GM12878 (cell line): Measurements from ENCODE around the gene GABRB3. TPM values are rescaled to one million over a fixed set of nuclear protein-coding genes. Genes with fewer than 3 reads are reported as not detected.

ENCODE experiments used
- ATAC-seq: fragments of 200-7000 bp; cut with Tn5 transposase; 3 replicates; pipeline ENCODE4 v1.9.1; 2020; ENCODE audit warnings: mild to moderate bottlenecking, moderate library complexity
- BruUV-seq: library from RNA; stranded (reverse); fragments of 400-500 nt; replicated peaks from 2 replicates; lab custom pipeline; 2021; lab: Mats Ljungman, UMichigan
- CTCF ChIA-PET: fragments of 300-600 bp; sonication (Branson Sonifier 250); formaldehyde crosslinking; extraction: SDS; loops from one replicate; lab custom pipeline; 2021; ENCODE audit warnings: inconsistent platforms; lab: Yijun Ruan, JAX
- POLR2A ChIA-PET: fragments of 350-600 bp; formaldehyde crosslinking; extraction: SDS; loops from one replicate; lab custom pipeline; 2021; ENCODE audit warnings: inconsistent platforms; lab: Charles Lee
- RAD21 ChIA-PET: fragments of 300-600 bp; sonication (Branson Sonifier 250); formaldehyde crosslinking; loops from one replicate; lab custom pipeline; 2023; ENCODE audit warnings: antibody characterized with exemption; ENCODE audit not compliant: unreplicated experiment; lab: Charles Lee
- SMC1A ChIA-PET: fragments of 300-600 bp; sonication (Branson Sonifier 250); formaldehyde crosslinking; loops from one replicate; lab custom pipeline; 2023; ENCODE audit not compliant: unreplicated experiment, uncharacterized antibody; lab: Charles Lee
- DNase-seq: peaks from one replicate; pipeline ENCODE4 v3.0.0-alpha.2; 2011; ENCODE audit warnings: low read depth, low spot score
- FAIRE-seq: peaks from 3 replicates; lab custom pipeline; 2011; peaks lifted over from hg19 to GRCh38; lab: Jason Lieb, UNC
- H2AFZ ChIP-seq: 2 replicates; pipeline ENCODE4 v1.6.0; 2011; ENCODE audit warnings: low read depth, low read length, control low read depth; ENCODE audit not compliant: control insufficient read depth
- H3K27ac ChIP-seq: 2 replicates; pipeline ENCODE4 v1.5.1; 2011; ENCODE audit warnings: control low read depth; ENCODE audit not compliant: control insufficient read depth, insufficient read depth
- H3K27me3 ChIP-seq, 2 experiments: replicated peaks in 1 of 2; 2 replicates each; pipeline versions ENCODE4 v1.6.0 to v1.6.1; 2011; ENCODE audit warnings: low read length in 1 of 2; ENCODE audit not compliant: control insufficient read depth in 2 of 2, insufficient read depth in 2 of 2
- H3K36me3 ChIP-seq, 2 experiments: 2 replicates each; pipeline ENCODE4 v1.5.1; 2011; ENCODE audit warnings: low read length in 1 of 2; ENCODE audit not compliant: control insufficient read depth in 2 of 2, insufficient read depth in 2 of 2
- H3K4me1 ChIP-seq: 2 replicates; pipeline ENCODE4 v1.6.1; 2011; ENCODE audit warnings: mild to moderate bottlenecking, low read length, moderate library complexity, mixed read lengths; ENCODE audit not compliant: control insufficient read depth, insufficient read depth
- H3K4me2 ChIP-seq: 2 replicates; pipeline ENCODE4 v1.6.0; 2011; ENCODE audit warnings: control low read depth; ENCODE audit not compliant: control insufficient read depth, insufficient read depth
- H3K4me3 ChIP-seq: fragments of 200-600 bp; sonication (generic); 2 replicates; pipeline ENCODE4 v1.5.1; 2016
- H3K79me2 ChIP-seq: 2 replicates; pipeline ENCODE4 v1.6.0; 2011; ENCODE audit warnings: low read length; ENCODE audit not compliant: control insufficient read depth, insufficient read depth
- H3K9ac ChIP-seq: 2 replicates; pipeline ENCODE4 v1.8.0; 2011; ENCODE audit warnings: low read length, control low read depth, mixed read lengths; ENCODE audit not compliant: control insufficient read depth, insufficient read depth
- H3K9me3 ChIP-seq: replicated peaks from 3 replicates; pipeline ENCODE4 v1.5.1; 2011; ENCODE audit warnings: mild to moderate bottlenecking, low read length; ENCODE audit not compliant: control insufficient read depth, insufficient read depth
- H4K20me1 ChIP-seq: 2 replicates; pipeline ENCODE4 v1.6.0; 2011; ENCODE audit not compliant: control insufficient read depth, insufficient read depth
- BMI1 ChIP-seq: fragments of 450-650 bp; IDR thresholded peaks from 2 replicates; pipeline ENCODE4 v1.6.1; 2016; ENCODE audit warnings: mild to moderate bottlenecking, moderate library complexity, borderline replicate concordance
- CBX5 ChIP-seq: sonication (generic); IDR thresholded peaks from 2 replicates; pipeline ENCODE4 v1.6.1; 2016; ENCODE audit warnings: low read depth, moderate library complexity, mild to moderate bottlenecking, inconsistent platforms
- ESRRA ChIP-seq: IDR thresholded peaks from 2 replicates; pipeline ENCODE4 v1.6.1; 2012; ENCODE audit warnings: mild to moderate bottlenecking, low read length, improper control_type of control experiment
- LARP7 ChIP-seq: fragments of 450-650 bp; IDR thresholded peaks from 2 replicates; pipeline ENCODE4 v1.6.1; 2017; ENCODE audit warnings: mild to moderate bottlenecking
- NBN ChIP-seq: fragments of 450-650 bp; IDR thresholded peaks from 2 replicates; pipeline ENCODE4 v1.6.1; 2016
- PAX5 ChIP-seq: IDR thresholded peaks from 2 replicates; pipeline ENCODE4 v1.6.1; 2011; ENCODE audit warnings: low read depth, low read length, borderline replicate concordance
- POLR2A ChIP-seq: IDR thresholded peaks from 2 replicates; pipeline ENCODE4 v1.6.1; 2011; ENCODE audit warnings: low read depth, mild to moderate bottlenecking, low read length
- SMC3 ChIP-seq: IDR thresholded peaks from 2 replicates; pipeline ENCODE4 v1.6.1; 2011; ENCODE audit warnings: low read length, improper control_type of control experiment, borderline replicate concordance
- SP1 ChIP-seq: IDR thresholded peaks from one replicate; pipeline ENCODE4 v1.6.1; 2011; ENCODE audit warnings: low read depth, low read length
- ZNF622 ChIP-seq: fragments of 450-650 bp; IDR thresholded peaks from 2 replicates; pipeline ENCODE4 v1.6.1; 2017; ENCODE audit warnings: mild to moderate bottlenecking, inconsistent platforms
- in situ Hi-C: fragments of 300-500 bp; cut with MboI; formaldehyde crosslinking; loops from 9 replicates; pipeline ENCODE4 v1.14.3; 2018; ENCODE audit warnings: mixed read lengths
- intact Hi-C: fragments of 100-400 bp; cut with micrococcal nuclease; formaldehyde crosslinking; loops from one replicate; pipeline ENCODE4 v1.14.2; 2022; ENCODE audit not compliant: unreplicated experiment
- polyA plus RNA-seq, 11 experiments: library from polyadenylated mRNA; depleted of rRNA in 4 of 11; unstranded in 6 of 11; stranded (reverse) in 5 of 11; fragments of >200 nt; fragmentation: Nextera tagmentation in 4 of 11; fragmentation: Illumina TruSeq in 1 of 11; extraction: Ambion mirVana in 4 of 11; extraction: Trizol in 1 of 11; gene quantifications; 1 replicate in 1 of 11; 2 replicates in 10 of 11; pipeline versions ENCODE4 v1.2.1 to v1.2.3, GENCODE V29; 2011 to 2016; ENCODE audit warnings: inconsistent platforms in 2 of 11, missing spikeins in 2 of 11, low read depth in 1 of 11
- total RNA-seq, 4 experiments: library from RNA; depleted of rRNA in 3 of 4; stranded (reverse); fragments of >200 nt in 3 of 4; fragmentation: Illumina TruSeq in 1 of 4; extraction: Trizol in 1 of 4; gene quantifications; 2 replicates each; pipeline versions ENCODE4 v1.2.1 to v1.2.3, GENCODE V29; 2013 to 2021
- TF ChIP-seq, protein P1 (sequence below): fragments of 150-350 bp; IDR thresholded peaks from 2 replicates; pipeline ENCODE4 v1.6.1; 2014; ENCODE audit warnings: mild to moderate bottlenecking, low read depth, low read length
- TF ChIP-seq, protein P2 (sequence below): fragments of 450-650 bp; IDR thresholded peaks from 2 replicates; pipeline ENCODE4 v1.6.1; 2018; ENCODE audit warnings: borderline replicate concordance, mild to moderate bottlenecking; ENCODE audit not compliant: partially characterized antibody
- TF ChIP-seq, protein P3 (sequence below): IDR thresholded peaks from 2 replicates; pipeline ENCODE4 v1.6.1; 2011; ENCODE audit warnings: low read depth, low read length, improper control_type of control experiment, borderline replicate concordance
- TF ChIP-seq, protein P4 (sequence below): IDR thresholded peaks from 2 replicates; pipeline ENCODE4 v1.6.1; 2012; ENCODE audit warnings: mild to moderate bottlenecking, low read depth, low read length
- TF ChIP-seq, protein P5 (sequence below): fragments of 450-650 bp; IDR thresholded peaks from 2 replicates; pipeline ENCODE4 v1.6.1; 2017; ENCODE audit warnings: mild to moderate bottlenecking

GABRB3 gene
- total and polyA plus RNA-seq, 10 of the 15 experiments (the other 5 are each of a cell fraction or from before 2014, with no cell fraction given): 0.05 to 0.08 (median 0.05) TPM; not detected in 7

DNA sequence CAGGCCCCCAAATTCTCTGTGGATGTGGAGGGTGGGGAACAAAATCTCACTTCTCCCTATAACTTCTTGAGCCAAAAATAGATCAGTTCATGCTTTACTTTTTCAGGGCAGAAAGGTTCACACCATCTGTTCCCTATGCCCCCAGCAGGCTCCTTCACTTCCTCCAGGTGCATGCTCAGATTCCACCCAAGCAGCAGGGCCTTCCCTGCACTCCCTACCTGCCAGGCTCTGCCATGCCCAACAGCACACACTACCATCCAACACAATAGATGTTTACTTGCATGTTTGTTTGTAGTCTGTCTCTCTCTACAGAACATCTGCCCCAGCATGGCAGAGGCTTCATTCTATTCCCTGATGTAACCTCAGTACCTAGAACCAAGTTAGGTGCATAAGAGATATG lies 43.3 kb downstream of the GABRB3 start:
- no TSS peak for BruUV-seq
- Histone ChIP-seq H3K9me3 (no peaks in the 10 kb centered on the region; the same call in 2 of the 3 replicates), H2AFZ (no peak overlapping the region), H3K79me2 (no peaks in the 10 kb centered on the region), H3K4me2 (no peak overlapping the region), H3K9ac (no peak overlapping the region), H3K36me3 (no peaks in the 10 kb centered on the region), H3K4me3 (no peak overlapping the region), H3K27me3 (no peaks in the 10 kb centered on the region), H3K4me1 (no peaks in the 10 kb centered on the region), H3K27ac (no peak overlapping the region), H4K20me1 (no peaks in the 10 kb centered on the region)
- no peak for DNase-seq
- SMC1A ChIA-PET: no interaction called here
- POLR2A ChIA-PET: no interaction called here
- CTCF ChIA-PET: no interaction called here
- intact Hi-C loops (no loop called here), in situ Hi-C loops (loop anchor here (10.0 kb wide), 1 partner anchor 65 kb away; no protein-coding TSS in a partner anchor)
- no peak for ATAC-seq
- RAD21 ChIA-PET: no interaction called here
- no peak for FAIRE-seq
- TF ChIP-seq CBX5: no peak
- TF ChIP-seq BMI1: no peak
- TF ChIP-seq, protein P1, sequence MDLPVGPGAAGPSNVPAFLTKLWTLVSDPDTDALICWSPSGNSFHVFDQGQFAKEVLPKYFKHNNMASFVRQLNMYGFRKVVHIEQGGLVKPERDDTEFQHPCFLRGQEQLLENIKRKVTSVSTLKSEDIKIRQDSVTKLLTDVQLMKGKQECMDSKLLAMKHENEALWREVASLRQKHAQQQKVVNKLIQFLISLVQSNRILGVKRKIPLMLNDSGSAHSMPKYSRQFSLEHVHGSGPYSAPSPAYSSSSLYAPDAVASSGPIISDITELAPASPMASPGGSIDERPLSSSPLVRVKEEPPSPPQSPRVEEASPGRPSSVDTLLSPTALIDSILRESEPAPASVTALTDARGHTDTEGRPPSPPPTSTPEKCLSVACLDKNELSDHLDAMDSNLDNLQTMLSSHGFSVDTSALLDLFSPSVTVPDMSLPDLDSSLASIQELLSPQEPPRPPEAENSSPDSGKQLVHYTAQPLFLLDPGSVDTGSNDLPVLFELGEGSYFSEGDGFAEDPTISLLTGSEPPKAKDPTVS: no peak
- TF ChIP-seq, protein P2, sequence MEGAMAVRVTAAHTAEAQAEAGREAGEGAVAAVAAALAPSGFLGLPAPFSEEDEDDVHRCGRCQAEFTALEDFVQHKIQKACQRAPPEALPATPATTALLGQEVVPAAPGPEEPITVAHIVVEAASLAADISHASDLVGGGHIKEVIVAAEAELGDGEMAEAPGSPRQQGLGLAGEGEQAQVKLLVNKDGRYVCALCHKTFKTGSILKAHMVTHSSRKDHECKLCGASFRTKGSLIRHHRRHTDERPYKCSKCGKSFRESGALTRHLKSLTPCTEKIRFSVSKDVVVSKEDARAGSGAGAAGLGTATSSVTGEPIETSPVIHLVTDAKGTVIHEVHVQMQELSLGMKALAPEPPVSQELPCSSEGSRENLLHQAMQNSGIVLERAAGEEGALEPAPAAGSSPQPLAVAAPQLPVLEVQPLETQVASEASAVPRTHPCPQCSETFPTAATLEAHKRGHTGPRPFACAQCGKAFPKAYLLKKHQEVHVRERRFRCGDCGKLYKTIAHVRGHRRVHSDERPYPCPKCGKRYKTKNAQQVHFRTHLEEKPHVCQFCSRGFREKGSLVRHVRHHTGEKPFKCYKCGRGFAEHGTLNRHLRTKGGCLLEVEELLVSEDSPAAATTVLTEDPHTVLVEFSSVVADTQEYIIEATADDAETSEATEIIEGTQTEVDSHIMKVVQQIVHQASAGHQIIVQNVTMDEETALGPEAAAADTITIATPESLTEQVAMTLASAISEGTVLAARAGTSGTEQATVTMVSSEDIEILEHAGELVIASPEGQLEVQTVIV: no peak
- TF ChIP-seq, protein P3, sequence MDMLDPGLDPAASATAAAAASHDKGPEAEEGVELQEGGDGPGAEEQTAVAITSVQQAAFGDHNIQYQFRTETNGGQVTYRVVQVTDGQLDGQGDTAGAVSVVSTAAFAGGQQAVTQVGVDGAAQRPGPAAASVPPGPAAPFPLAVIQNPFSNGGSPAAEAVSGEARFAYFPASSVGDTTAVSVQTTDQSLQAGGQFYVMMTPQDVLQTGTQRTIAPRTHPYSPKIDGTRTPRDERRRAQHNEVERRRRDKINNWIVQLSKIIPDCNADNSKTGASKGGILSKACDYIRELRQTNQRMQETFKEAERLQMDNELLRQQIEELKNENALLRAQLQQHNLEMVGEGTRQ: no peak
- TF ChIP-seq LARP7: no peak
- TF ChIP-seq NBN: no peak
- no peak for TF ChIP-seq SMC3
- TF ChIP-seq, protein P4, sequence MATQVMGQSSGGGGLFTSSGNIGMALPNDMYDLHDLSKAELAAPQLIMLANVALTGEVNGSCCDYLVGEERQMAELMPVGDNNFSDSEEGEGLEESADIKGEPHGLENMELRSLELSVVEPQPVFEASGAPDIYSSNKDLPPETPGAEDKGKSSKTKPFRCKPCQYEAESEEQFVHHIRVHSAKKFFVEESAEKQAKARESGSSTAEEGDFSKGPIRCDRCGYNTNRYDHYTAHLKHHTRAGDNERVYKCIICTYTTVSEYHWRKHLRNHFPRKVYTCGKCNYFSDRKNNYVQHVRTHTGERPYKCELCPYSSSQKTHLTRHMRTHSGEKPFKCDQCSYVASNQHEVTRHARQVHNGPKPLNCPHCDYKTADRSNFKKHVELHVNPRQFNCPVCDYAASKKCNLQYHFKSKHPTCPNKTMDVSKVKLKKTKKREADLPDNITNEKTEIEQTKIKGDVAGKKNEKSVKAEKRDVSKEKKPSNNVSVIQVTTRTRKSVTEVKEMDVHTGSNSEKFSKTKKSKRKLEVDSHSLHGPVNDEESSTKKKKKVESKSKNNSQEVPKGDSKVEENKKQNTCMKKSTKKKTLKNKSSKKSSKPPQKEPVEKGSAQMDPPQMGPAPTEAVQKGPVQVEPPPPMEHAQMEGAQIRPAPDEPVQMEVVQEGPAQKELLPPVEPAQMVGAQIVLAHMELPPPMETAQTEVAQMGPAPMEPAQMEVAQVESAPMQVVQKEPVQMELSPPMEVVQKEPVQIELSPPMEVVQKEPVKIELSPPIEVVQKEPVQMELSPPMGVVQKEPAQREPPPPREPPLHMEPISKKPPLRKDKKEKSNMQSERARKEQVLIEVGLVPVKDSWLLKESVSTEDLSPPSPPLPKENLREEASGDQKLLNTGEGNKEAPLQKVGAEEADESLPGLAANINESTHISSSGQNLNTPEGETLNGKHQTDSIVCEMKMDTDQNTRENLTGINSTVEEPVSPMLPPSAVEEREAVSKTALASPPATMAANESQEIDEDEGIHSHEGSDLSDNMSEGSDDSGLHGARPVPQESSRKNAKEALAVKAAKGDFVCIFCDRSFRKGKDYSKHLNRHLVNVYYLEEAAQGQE: no peak
- TF ChIP-seq, protein P5, sequence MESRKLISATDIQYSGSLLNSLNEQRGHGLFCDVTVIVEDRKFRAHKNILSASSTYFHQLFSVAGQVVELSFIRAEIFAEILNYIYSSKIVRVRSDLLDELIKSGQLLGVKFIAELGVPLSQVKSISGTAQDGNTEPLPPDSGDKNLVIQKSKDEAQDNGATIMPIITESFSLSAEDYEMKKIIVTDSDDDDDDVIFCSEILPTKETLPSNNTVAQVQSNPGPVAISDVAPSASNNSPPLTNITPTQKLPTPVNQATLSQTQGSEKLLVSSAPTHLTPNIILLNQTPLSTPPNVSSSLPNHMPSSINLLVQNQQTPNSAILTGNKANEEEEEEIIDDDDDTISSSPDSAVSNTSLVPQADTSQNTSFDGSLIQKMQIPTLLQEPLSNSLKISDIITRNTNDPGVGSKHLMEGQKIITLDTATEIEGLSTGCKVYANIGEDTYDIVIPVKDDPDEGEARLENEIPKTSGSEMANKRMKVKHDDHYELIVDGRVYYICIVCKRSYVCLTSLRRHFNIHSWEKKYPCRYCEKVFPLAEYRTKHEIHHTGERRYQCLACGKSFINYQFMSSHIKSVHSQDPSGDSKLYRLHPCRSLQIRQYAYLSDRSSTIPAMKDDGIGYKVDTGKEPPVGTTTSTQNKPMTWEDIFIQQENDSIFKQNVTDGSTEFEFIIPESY: no peak
- TF ChIP-seq PAX5: no peak
- no peak for TF ChIP-seq POLR2A
- no peak for TF ChIP-seq SP1
- no peak for TF ChIP-seq ESRRA
- no peak for TF ChIP-seq ZNF622
